Muscle of back (tissue), 13 donors: Measurements from ENCODE around the gene LMAN1. TPM values are rescaled to one million over a fixed set of nuclear protein-coding genes. Genes with fewer than 3 reads are reported as not detected.

Experiments
- DNase-seq, 3 donors: peaks; one replicate each; pipeline versions ENCODE4 v3.0.0 to v3.0.0-alpha.2; 2013
- long read RNA-seq, 9 donors: transcript quantifications; one replicate each; lab custom pipeline, GENCODE V29; 2026
- polyA plus RNA-seq, 10 donors: library from polyadenylated mRNA; unstranded; fragments of 120-200 nt; gene quantifications; one replicate each; pipeline ENCODE4 v1.2.1, GENCODE V29; 2013; ENCODE audit not compliant: insufficient read length in 10 of 10

LMAN1 gene, protein sequence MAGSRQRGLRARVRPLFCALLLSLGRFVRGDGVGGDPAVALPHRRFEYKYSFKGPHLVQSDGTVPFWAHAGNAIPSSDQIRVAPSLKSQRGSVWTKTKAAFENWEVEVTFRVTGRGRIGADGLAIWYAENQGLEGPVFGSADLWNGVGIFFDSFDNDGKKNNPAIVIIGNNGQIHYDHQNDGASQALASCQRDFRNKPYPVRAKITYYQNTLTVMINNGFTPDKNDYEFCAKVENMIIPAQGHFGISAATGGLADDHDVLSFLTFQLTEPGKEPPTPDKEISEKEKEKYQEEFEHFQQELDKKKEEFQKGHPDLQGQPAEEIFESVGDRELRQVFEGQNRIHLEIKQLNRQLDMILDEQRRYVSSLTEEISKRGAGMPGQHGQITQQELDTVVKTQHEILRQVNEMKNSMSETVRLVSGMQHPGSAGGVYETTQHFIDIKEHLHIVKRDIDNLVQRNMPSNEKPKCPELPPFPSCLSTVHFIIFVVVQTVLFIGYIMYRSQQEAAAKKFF
- 10 to 100 TPM; 63.0 to 86.1 (median 73.8) TPM for polyA plus RNA-seq
- long read RNA-seq, donor 1, full-length matches to known transcripts, result 6 of 25 reads
- long read RNA-seq, donor 1, partial matches to known transcripts, result 19 of 25 reads
- long read RNA-seq, donor 1, other reads (novel, unspliced or antisense), result 0 of 25 reads
- long read RNA-seq, donor 2, full-length matches to known transcripts, result 4 of 18 reads
- long read RNA-seq, donor 2, partial matches to known transcripts, result 14 of 18 reads
- long read RNA-seq, donor 2, other reads (novel, unspliced or antisense), result 0 of 18 reads
- long read RNA-seq, donor 3, result 0 reads
- long read RNA-seq, donor 4, full-length matches to known transcripts, result 3 of 14 reads
- long read RNA-seq, donor 4, partial matches to known transcripts, result 11 of 14 reads
- long read RNA-seq, donor 4, other reads (novel, unspliced or antisense), result 0 of 14 reads
- long read RNA-seq, donor 5, full-length matches to known transcripts, result 5 of 22 reads
- long read RNA-seq, donor 5, partial matches to known transcripts, result 17 of 22 reads
- long read RNA-seq, donor 5, other reads (novel, unspliced or antisense), result 0 of 22 reads
- long read RNA-seq, donor 6, full-length matches to known transcripts, result 10 of 28 reads
- long read RNA-seq, donor 6, partial matches to known transcripts, result 18 of 28 reads
- long read RNA-seq, donor 6, other reads (novel, unspliced or antisense), result 0 of 28 reads
- long read RNA-seq, donor 7, full-length matches to known transcripts, result 7 of 20 reads
- long read RNA-seq, donor 7, partial matches to known transcripts, result 13 of 20 reads
- long read RNA-seq, donor 7, other reads (novel, unspliced or antisense), result 0 of 20 reads
- long read RNA-seq, donor 8, full-length matches to known transcripts, result 7 of 16 reads
- long read RNA-seq, donor 8, partial matches to known transcripts, result 9 of 16 reads
- long read RNA-seq, donor 8, other reads (novel, unspliced or antisense), result 0 of 16 reads
- long read RNA-seq, donor 9, result 0 reads

DNA sequence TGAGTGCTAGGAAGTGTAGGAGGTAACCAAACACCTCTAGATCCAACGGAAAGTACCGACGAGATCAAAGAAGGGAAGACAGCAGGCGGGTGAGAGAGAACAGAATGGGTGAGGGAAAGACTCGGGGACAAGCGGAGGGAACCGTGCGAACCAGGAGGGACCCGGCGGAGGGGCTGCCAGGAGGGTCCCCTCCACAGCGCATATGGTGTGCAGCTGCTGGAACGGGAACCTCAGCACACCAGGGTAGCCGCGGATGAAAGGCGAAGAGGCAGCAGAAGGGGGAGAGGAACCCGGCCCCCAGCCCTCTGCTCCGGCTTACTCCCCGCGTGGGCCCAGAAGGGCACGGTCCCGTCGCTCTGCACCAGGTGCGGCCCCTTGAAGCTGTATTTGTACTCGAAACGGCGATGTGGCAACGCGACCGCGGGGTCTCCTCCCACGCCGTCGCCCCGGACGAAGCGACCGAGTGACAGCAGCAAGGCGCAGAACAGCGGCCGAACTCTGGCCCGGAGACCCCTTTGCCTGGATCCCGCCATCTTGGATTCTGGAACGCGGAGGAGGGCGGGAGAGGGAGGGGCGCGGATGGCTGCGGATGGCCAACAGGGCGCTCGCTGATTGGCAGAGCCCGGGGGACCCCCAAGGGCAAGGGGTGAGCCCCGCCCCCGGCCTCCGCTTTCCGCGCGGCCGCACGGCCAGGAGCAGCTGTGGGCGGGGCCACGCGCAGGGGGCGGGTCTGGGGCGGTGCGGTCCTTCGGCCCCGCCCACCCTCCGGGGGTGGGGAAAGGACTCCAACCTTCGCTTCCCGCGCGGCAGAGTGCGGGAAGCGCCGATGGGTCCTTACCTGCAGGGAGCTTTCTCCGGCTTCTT is at the start of gene LMAN1:
Gene LMAN1 (minus strand): TSS at position 554 of the 864 bp plus-strand sequence. CDS start 21 bp downstream, at position 533.
- peak; percentile 96 to 98 (median 97) for DNase-seq

DNA sequence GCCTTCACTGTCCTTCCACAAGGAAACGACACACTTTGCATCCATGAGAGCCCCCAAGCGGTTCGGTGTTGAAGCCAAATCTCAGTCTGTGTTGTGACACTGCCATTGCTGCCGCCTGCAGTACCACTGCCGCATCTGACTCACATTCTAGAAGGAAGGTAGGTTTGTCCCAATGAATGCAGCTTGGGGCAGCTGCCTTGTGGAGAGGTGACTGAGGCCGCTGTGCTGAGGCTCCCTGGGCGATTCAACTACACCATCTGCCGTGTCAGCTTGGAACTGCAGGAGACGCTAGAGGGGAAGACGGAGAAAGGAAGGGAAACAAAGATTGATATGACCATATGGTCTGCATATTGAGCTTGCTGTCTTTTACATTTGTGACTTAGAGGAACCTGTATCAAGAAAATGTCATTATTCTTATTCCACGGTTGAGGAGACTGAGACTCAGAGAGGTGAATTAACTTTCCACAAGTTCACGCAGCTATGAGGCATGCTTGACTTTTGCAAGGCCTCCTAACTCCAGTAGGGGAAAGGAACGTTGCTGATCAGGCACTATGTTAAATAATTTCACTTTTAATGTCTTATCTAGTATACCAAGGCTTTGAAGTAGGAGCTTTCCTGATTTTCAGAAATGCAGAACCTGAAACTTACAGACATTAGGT is 43.5 kb upstream of the LMAN1 start:
- DNase-seq, result peak; percentile 62 to 81 (median 73)

DNA sequence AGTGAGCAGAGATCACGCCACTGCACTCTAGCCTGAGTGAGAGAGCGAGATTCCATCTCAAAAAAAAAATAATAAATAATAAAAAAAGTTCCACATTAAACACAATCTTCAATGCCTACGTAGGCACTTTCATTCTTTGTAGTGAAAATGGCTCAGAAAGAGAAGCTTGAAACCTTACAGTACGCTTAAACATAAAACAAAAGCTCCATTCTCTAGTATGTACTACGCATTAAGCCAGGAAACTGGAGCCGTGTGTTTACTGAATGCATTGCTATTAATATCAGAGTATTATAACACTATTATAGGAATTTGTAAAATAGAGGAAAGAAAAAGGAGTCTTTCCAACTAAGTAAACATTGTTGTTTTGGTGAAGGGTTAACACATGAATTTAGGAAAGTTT is 41.3 kb upstream of the LMAN1 start:
- DNase-seq, result no peak

DNA sequence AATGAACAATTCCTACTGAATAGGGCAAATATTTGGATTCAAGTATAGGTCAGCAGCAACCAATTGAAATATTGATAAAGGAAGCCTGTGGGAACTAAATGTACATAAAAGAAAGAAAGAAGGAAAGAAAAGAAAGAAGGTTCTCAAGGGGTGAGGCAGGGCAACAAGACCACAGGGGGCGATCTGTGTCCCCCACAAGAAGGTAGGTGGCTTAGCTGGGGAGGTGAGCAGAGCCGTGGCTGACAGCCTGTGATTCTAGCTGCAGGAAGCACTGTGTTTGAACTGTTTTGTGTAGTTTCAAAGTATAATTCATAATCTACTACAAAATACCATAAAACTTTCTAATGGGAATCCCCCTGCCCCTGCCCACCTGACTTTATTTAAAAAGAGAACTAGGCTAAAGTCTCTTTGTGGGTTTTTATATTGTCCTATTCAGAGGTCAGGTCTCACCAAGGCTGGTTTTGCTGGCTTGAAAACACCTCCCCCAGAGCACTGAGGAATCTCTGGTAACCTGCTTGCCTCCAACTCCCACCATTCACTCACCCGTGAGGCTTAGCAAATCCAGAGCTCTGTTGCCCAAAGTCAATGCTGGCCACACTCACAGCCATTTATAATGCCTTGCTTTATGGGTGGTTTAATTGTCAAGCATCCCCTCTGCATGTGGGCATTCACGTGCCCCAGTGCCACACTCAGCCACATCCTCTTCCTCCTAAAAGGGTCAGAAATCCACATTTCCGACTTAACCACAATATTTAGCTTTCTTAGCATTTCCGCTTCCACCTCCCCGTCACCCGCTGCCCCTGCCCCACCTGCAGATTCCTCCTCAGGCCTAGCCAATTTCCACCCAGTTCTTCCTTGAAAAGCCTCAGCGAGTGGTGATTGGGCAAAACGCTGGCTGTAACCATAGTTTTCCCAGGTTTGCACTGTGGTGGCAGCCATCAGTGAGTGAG is 36.4 kb upstream of the LMAN1 start:
- DNase-seq, result no peak

DNA sequence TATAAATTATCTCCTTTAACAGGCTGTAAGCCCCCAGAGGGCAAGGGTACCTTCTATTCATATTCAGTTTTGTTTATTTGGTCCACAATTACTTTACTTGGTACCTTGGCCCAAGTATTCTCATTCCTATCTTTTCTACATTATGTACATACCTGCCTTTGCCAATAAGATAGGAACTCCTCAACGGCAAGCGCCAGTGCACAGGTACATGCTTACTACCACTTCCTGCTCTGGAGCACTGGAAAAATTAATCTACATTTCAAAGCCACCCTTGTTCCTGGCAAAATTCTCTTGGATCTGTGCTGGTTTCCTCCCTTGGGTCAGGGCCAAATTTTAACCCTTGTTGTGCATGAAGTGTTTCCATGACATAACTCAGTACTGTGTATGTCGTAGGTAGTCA is 34.3 kb upstream of the LMAN1 start:
- DNase-seq, result no peak

DNA sequence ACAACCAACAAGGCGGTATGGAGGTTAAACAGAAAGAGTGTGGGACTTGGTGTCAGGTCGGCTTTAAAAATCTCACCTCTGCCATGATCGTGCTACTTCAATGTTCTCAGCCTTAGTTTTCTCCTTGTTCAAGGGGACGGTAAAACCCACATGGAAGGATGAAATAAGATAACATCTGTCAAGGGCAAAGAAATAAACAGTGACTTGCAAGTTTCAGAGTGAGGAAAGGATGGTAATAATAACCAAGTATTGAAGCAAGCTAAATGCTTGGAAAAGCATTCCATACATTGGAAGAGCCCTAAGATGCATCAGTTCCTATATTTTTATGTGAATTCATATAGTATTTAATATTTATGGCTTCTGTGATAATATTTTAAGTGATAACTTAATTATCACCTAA is 29.8 kb upstream of the LMAN1 start:
- no peak for DNase-seq

DNA sequence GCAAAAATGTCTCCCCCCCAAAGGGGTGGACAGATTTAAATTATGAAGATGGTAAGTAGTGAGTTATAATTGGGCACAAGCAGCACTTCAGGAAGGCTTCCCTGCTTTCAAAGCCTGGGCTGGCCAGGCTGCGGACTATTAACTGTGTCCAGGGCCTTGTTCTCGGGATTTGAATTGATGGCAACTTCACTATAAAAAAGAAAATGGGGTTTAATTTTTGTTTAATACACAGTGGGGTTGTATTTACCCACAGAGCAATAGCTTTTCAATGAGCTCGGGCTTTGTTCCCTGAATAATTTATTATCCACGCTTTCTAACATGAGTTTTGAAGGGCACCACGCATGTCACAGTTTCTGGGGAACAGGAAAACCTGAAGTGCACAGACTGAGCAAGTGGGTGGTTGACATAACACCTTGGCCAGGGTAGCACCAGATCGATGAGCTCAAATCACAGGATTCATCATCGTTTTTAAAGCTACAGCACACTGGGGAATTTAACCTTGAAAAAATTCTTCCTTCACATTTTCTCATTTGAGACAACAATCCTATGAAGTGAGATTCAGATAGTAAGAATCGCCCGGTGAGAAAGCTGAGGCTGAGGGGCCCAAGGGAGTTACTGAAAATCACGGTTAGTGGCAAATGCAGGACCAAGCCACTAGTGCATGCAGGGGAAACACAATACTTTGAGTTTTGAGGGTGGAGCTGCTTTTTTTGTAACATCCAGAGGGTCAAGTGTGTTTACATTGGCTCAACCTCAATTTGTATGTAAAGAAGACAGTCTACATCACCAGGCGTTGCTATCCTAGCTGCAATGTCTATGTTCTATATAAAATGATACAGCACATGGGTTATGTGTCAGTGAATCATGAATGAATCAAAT is 28.9 kb upstream of the LMAN1 start:
- no peak for DNase-seq

DNA sequence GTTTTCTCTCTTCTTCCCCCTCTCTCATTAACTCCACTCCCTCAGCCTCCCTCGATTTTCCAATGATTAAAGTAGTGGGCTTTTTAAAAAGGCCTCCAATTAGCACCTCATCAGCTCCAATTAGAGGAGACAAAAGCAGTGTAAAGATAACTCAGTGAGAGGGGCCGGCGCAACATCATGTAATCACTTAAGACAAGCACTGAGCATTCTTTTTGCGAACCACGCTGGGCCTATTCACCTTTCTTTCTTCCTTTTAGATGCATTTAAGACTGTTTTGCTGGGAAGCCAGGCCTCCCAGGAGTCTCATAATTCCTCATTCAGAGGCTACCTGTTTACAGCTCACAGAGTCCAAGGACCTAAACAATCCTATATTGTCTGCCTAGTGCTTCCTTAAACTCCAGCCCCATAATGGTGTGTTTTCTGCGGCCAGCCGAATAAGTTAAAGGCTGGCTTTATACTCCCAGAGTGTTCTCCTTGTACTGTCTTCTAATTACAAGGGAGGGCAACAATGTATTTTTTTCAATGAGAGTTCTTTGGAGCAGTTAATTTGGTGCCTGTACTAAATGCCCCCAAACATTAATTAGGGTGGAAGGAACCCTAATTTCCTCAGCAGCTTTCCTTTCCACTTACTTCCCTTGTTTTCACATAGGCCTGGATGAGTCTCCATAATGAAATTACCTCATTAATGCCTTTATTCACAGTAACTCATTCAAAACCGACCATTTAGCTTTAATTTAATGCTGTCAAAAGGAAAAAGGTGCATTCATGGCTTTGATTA is 28.0 kb upstream of the LMAN1 start:
- no peak for DNase-seq

DNA sequence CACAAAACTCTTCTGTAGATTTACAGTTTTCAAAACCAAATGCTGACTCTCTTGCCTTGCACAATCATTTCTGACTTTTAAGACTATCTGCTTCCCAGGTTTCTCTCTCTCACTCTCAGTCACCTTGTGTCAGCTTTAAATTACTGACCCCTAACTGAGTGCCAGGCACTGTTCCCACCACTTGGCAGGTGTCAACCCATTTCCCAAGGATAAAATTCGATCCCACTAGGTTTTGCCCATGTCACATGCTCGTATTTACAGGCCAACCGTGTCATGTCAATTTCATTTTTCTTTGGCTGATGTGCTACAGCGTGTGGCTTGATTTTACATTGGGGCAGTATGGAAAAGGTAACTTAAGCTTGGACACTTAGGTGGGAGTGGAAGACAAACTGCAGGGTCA is 26.1 kb upstream of the LMAN1 start:
- DNase-seq, result no peak

DNA sequence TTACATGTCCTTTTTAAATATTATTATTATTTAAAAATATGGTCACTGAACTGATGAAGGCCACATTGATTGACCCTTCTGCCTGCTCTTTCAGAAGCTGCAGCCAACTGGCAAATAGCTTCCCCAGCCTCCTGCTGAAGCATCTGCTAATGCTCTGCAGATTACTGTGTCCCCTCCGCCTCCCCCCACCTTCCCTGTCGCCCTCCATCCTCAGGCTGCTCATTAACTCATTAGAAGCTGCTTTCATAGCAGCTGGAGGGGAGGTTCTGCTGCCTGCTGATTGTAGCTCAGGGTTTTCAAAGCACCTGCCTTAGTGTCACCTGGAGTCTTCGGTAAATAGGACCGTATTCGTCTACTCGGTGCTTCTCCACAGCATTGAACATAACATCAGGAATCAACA is 24.8 kb upstream of the LMAN1 start:
- DNase-seq, result no peak

DNA sequence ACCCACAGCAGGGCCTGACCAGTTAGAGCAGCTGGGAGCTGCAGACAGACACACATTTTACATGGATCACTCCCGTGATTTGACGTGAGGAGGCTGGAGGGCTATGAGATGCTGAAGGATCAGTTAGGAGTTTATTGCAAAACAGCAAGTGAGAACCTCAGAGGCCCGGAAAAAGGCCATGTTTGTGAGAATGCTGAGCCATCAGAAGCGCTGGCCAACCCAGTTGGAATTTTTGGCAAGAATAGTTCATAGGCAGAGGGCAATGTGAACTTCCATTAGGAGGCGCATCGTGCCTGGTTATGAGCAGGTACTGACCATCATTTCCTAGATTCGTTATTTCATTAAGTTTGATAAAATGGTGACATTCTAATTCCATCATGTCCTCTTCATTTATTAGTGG is 23.3 kb upstream of the LMAN1 start:
- no peak for DNase-seq

DNA sequence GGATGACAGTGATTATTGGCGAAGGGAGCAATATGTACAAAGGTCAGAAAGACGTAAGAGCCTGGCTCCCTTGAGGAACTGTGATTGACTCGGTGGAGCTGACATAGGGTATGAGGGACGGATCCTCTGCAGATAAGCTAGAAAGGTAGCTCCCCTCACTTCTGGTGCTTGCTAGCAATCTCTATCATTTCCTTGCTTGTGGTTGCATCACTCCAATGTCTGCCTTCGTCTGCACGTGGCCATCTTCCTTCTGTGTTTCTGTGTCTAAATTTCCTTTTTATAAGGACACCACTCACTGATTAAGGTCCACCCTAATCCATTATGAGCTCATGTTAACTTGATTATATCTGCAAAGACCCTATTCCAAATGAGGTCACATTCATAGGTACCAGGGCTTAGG is 22.9 kb upstream of the LMAN1 start:
- DNase-seq, result no peak

DNA sequence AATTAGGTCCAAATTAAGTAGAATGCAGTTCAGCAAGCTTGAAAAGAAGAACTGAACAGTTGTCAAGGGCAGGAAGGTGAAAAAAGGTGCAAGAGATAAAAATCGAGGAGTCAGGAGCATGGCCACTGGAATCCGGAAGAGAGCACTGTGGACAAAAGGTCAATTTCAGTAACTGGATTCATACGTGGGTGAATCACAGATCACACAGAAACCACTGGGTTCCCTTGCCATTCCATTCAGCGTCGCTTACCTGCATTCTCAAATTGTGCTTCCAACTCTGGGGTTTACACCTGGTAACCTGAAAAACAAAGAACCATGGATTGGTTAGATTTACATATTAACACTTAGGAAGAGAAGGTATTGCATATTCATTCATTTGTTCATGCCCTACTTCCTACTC is 21.6 kb upstream of the LMAN1 start:
- DNase-seq, result no peak

DNA sequence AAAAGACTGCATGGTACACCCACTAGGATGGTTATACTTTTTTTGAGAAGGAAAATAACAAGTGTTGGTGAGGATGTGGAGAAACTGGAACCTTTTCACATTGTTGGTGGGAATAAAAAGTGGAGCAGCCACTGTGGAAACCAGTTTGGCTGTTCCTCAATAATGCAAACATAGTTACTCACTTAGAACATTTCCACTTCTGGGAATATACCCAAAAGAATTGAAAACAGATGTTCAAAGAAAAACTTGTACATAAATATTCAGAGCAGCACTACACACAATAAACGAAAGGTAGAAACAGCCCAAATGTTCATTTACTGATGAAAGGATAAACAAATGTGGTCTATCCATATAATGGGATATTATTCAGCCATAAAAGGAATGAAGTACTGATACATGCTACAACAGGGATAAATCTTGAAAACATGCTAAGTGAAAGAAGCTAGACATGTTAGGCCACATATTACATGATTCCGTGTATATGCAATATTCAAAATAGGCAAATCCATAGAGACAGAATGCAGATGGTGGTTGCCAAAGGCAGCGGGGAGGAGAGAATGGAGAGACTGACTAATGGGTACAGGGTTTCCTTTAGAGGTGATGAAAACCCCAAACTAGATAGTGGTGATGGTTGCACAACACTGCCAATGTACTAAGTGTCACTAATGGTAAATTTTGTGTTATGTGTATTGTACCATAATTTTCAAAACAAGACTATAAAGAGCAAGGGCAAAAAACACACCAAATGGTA is 20.9 kb upstream of the LMAN1 start:
- DNase-seq, result no peak

DNA sequence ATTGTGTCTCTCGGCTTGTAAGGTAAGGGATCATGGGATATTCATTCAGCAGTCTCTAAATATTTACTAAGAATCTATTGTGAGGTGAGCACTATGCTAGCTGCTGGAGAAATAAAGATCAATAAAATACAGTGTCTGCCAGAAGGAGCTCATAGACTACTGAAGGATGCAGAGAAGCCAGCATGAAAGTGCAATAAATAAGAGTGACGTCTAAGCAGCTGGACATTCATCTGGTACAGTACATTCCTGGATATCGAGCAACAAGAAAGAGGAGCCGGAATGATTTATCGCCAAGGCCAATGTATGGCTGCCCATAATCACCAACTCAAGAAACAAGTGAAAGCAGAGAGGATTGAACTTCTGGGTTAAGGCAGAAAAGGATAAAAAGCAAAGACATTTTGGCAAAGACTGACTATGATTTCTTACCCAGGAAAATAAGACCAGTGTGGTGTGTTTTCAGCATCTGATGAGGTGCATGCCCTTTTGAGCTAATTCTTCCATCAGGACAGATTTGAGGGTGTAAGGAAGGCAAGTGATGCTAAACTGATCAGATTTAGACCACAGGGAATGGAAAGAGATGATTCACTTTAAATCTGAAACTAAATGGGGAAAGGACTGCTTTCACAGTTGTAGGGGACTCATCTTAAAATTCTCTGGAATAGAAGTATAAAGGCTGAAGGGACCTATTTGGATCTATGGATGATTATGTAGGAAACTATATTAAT is 18.7 kb upstream of the LMAN1 start:
- DNase-seq, result no peak
